ENCODE results near the gene BHLHE40.

Gene BHLHE40

GRCh38 chr3:5029715-5030114 is 50.5 kb downstream of the BHLHE40 start:
- Histone ChIP-seq H3K27ac (ENCODE audit: low read depth, low read length) (no peak overlapping the region), H3K9me3 (ENCODE audit: low read length) (no peaks in the 10 kb centered on the region), H3K4me3 (ENCODE audit: low read depth in 1 of 2, low read length in 2 of 2) (no peak overlapping the region), H3K9ac (ENCODE audit: low read length) (no peak overlapping the region), H3K4me1 (ENCODE audit: insufficient read depth, low read length) (peaks cover 3% of the 10 kb centered on the region), H3K27me3 (ENCODE audit: control insufficient read depth in 1 of 2, insufficient read depth in 2 of 2, low read length in 2 of 2) (no peaks in the 10 kb centered on the region), H3K36me3 (ENCODE audit: insufficient read depth, low read length) (no peaks in the 10 kb centered on the region)

- Histone ChIP-seq H3K9me3 (ENCODE audit: low read length) (no peaks in the 10 kb centered on the region), H3K4me3 (ENCODE audit: low read depth in 1 of 2, low read length in 2 of 2) (no peak overlapping the region), H3K9ac (ENCODE audit: low read length) (no peak overlapping the region), H3K4me1 (ENCODE audit: insufficient read depth, low read length) (peaks cover 3% of the 10 kb centered on the region), H3K36me3 (ENCODE audit: insufficient read depth, low read length) (no peaks in the 10 kb centered on the region), H3K27me3 (ENCODE audit: control insufficient read depth in 1 of 2, insufficient read depth in 2 of 2, low read length in 2 of 2) (no peaks in the 10 kb centered on the region), H3K27ac (ENCODE audit: low read depth, low read length) (no peak overlapping the region)
These were observed 50.9 kb downstream of the BHLHE40 start for GRCh38 chr3:5030152-5030551.

GRCh38 chr3:5032844-5033243 is 53.6 kb downstream of the BHLHE40 start:
- H3K9ac ChIP-seq (ENCODE audit: low read length): no peak overlapping the region
- no peak overlapping the region for H3K4me3 ChIP-seq (ENCODE audit: low read depth in 1 of 2, low read length in 2 of 2)
- no peaks in the 10 kb centered on the region for H3K27me3 ChIP-seq (ENCODE audit: control insufficient read depth in 1 of 2, insufficient read depth in 2 of 2, low read length in 2 of 2)
- H3K27ac ChIP-seq (ENCODE audit: low read depth, low read length): no peak overlapping the region
- H3K9me3 ChIP-seq (ENCODE audit: low read length): no peaks in the 10 kb centered on the region
- H3K4me1 ChIP-seq (ENCODE audit: insufficient read depth, low read length): no peaks in the 10 kb centered on the region
- no peaks in the 10 kb centered on the region for H3K36me3 ChIP-seq (ENCODE audit: insufficient read depth, low read length)
